GM23338 (cell line): ENCODE measurements around the gene RPS6KA3. TPM values are rescaled to one million over a fixed set of nuclear protein-coding genes. Genes with fewer than 3 reads are reported as not detected.

ENCODE experiments used
- ATAC-seq: fragments of 200-7000 bp; cut with Tn5 transposase; 3 replicates; pipeline ENCODE4 v1.9.1; 2020
- DNase-seq: peaks from one replicate; pipeline ENCODE4 v3.0.0-alpha.2; 2015; ENCODE audit warnings: low spot score
- H2AFZ ChIP-seq: fragments of 200-600 bp; sonication (generic); 2 replicates; pipeline ENCODE4 v1.8.0; 2016; ENCODE audit warnings: antibody characterized with exemption, mild to moderate bottlenecking, moderate library complexity
- H3F3A ChIP-seq: fragments of 200-600 bp; sonication (generic); replicated peaks from 2 replicates; pipeline ENCODE4 v1.8.0; 2017; ENCODE audit warnings: antibody characterized with exemption, mixed run types, low read depth
- H3K27ac ChIP-seq: fragments of 200-600 bp; sonication (generic); 2 replicates; pipeline ENCODE4 v1.6.1; 2016; ENCODE audit warnings: low read depth
- H3K27me3 ChIP-seq: fragments of 200-600 bp; sonication (generic); 2 replicates; pipeline ENCODE4 v1.8.0; 2016; ENCODE audit warnings: mild to moderate bottlenecking, mixed run types, moderate library complexity; ENCODE audit not compliant: insufficient read depth
- H3K36me3 ChIP-seq: fragments of 200-600 bp; sonication (generic); 2 replicates; pipeline ENCODE4 v1.8.0; 2016; ENCODE audit warnings: mild to moderate bottlenecking; ENCODE audit not compliant: insufficient read depth
- H3K4me1 ChIP-seq: fragments of 200-600 bp; sonication (generic); 2 replicates; pipeline ENCODE4 v1.8.0; 2016; ENCODE audit warnings: mild to moderate bottlenecking, moderate library complexity; ENCODE audit not compliant: insufficient read depth
- H3K4me2 ChIP-seq: fragments of 200-600 bp; sonication (generic); 2 replicates; pipeline ENCODE4 v1.7.1; 2017; ENCODE audit warnings: mixed run types
- H3K4me3 ChIP-seq: fragments of 200-600 bp; sonication (generic); 2 replicates; pipeline ENCODE4 v1.6.1; 2016; ENCODE audit warnings: mixed run types
- H3K79me2 ChIP-seq: fragments of 200-600 bp; sonication (generic); replicated peaks from 2 replicates; pipeline ENCODE4 v1.8.0; 2017; ENCODE audit warnings: mild to moderate bottlenecking; ENCODE audit not compliant: insufficient read depth
- H3K9me2 ChIP-seq: fragments of 200-600 bp; sonication (generic); 2 replicates; pipeline ENCODE4 v1.8.0; 2017; ENCODE audit not compliant: insufficient read depth
- H4K20me1 ChIP-seq: fragments of 200-600 bp; sonication (generic); replicated peaks from 2 replicates; pipeline ENCODE4 v1.8.0; 2017; ENCODE audit warnings: mild to moderate bottlenecking; ENCODE audit not compliant: insufficient read depth
- H3K27ac Mint-ChIP-seq: 2 replicates; pipeline ENCODE4 v1.8.0; 2020; ENCODE audit warnings: inconsistent platforms, mild to moderate bottlenecking, moderate library complexity, mixed read lengths
- H3K27me3 Mint-ChIP-seq: 3 replicates; pipeline ENCODE4 v1.8.0; 2022; ENCODE audit warnings: low read depth, mild to moderate bottlenecking, moderate library complexity, mixed read lengths, inconsistent platforms; ENCODE audit not compliant: insufficient read depth, poor library complexity
- H3K36me3 Mint-ChIP-seq: 3 replicates; pipeline ENCODE4 v1.8.0; 2021; ENCODE audit warnings: low read depth, mild to moderate bottlenecking, inconsistent platforms, moderate library complexity, mixed read lengths
- H3K4me1 Mint-ChIP-seq: 3 replicates; pipeline ENCODE4 v1.8.0; 2020; ENCODE audit warnings: mild to moderate bottlenecking, inconsistent platforms, mixed read lengths
- H3K4me3 Mint-ChIP-seq: 3 replicates; pipeline ENCODE4 v1.8.0; 2021; ENCODE audit warnings: moderate library complexity, mild to moderate bottlenecking, inconsistent platforms, mixed read lengths
- H3K9me3 Mint-ChIP-seq: 3 replicates; pipeline ENCODE4 v1.8.0; 2020; ENCODE audit warnings: moderate library complexity, mild to moderate bottlenecking, inconsistent platforms, mixed read lengths
- CREB1 ChIP-seq: fragments of 250-450 bp; sonication (Bioruptor Pico); IDR thresholded peaks from 2 replicates; pipeline ENCODE4 v1.5.0; 2020; ENCODE audit warnings: low read depth, mild to moderate bottlenecking, moderate library complexity
- CTCF ChIP-seq, 2 experiments: fragments of 200-600 bp in 1 of 2; sonication (generic) in 1 of 2; conservative IDR thresholded peaks; 2 replicates each; pipeline versions ENCODE4 v1.5.1 to v1.6.1; 2016 to 2017; ENCODE audit warnings: antibody characterized with exemption in 2 of 2, low read depth in 2 of 2, mild to moderate bottlenecking in 2 of 2, moderate library complexity in 1 of 2
- ETS1 ChIP-seq: IDR thresholded peaks from 2 replicates; pipeline ENCODE4 v1.6.1; 2016; ENCODE audit warnings: antibody characterized with exemption
- EZH2 ChIP-seq: fragments of 200-600 bp; sonication (generic); IDR thresholded peaks from one replicate; pipeline ENCODE4 v1.8.0; 2017; ENCODE audit warnings: antibody characterized with exemption, mild to moderate bottlenecking, low read depth; ENCODE audit not compliant: unreplicated experiment
- EZH2phosphoT487 ChIP-seq: fragments of 200-600 bp; sonication (generic); IDR thresholded peaks from one replicate; pipeline ENCODE4 v1.8.1; 2018; ENCODE audit warnings: antibody characterized with exemption; ENCODE audit not compliant: unreplicated experiment
- JUNB ChIP-seq: IDR thresholded peaks from one replicate; pipeline ENCODE4 v1.6.1; 2016; ENCODE audit warnings: antibody characterized with exemption; ENCODE audit not compliant: unreplicated experiment
- NANOG ChIP-seq: IDR thresholded peaks from 2 replicates; pipeline ENCODE4 v1.6.1; 2016; ENCODE audit warnings: antibody characterized with exemption, borderline replicate concordance
- POLR2AphosphoS5 ChIP-seq: IDR thresholded peaks from 2 replicates; pipeline ENCODE4 v1.6.1; 2016; ENCODE audit warnings: antibody characterized with exemption, low read depth
- REST ChIP-seq: IDR thresholded peaks from one replicate; pipeline ENCODE4 v1.6.1; 2018; ENCODE audit warnings: antibody characterized with exemption; ENCODE audit not compliant: unreplicated experiment
- STAT1 ChIP-seq: IDR thresholded peaks from one replicate; pipeline ENCODE4 v1.6.1; 2016; ENCODE audit warnings: antibody characterized with exemption; ENCODE audit not compliant: unreplicated experiment
- ZNF114 ChIP-seq: fragments of 250-450 bp; sonication (Bioruptor Pico); IDR thresholded peaks from 2 replicates; pipeline ENCODE4 v1.5.0; 2020; ENCODE audit warnings: mild to moderate bottlenecking, moderate library complexity
- ZNF331 ChIP-seq: fragments of 250-450 bp; sonication (Bioruptor Pico); IDR thresholded peaks from 2 replicates; pipeline ENCODE4 v1.5.0; 2020; ENCODE audit warnings: low read depth, mild to moderate bottlenecking, moderate library complexity
- polyA plus RNA-seq: library from polyadenylated mRNA; unstranded; fragments of >200 nt; fragmentation: Nextera tagmentation; extraction: Ambion mirVana; gene quantifications from 2 replicates; pipeline ENCODE4 v1.2.1, GENCODE V29; 2016
- total RNA-seq: library from RNA; depleted of rRNA; stranded (reverse); fragments of >200 nt; shearing (Covaris generic); gene quantifications from 2 replicates; pipeline ENCODE4 v1.2.3, GENCODE V29; 2014
- TF ChIP-seq, protein P1 (sequence below): fragments of 250-450 bp; sonication (Bioruptor Pico); IDR thresholded peaks from 2 replicates; pipeline ENCODE4 v1.5.0; 2020; ENCODE audit warnings: mild to moderate bottlenecking, moderate library complexity

Gene RPS6KA3
- total and polyA plus RNA-seq, 2 experiments from 2014 or later = 3.2 to 12.2 TPM

DNA sequence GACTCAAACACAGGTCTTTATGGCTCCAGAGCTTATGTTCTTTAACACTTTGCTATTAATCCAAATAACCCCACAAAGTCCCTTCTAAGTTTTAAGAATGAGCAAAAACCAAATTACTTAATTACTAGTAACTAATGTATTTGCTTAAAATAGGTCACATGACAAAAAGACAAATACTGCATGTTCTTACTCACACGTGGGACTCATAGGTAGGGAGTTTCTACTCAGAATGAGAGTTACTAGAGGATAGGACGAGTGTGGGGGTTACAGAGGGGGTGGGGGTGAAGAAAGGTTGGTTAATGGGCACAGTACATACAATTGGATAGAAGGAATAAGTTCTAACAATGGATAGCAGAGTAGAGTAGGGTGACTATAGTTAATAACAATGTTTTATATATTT lies 5.8 kb downstream of the RPS6KA3 start:
- Histone ChIP-seq H3F3A (no peaks in the 10 kb centered on the region), H3K27ac (no peak overlapping the region), H3K4me1 (no peaks in the 10 kb centered on the region), H3K79me2 (peaks cover 41% of the 10 kb centered on the region), H3K9me2 (no peaks in the 10 kb centered on the region), H3K27me3 (peaks cover 22% of the 10 kb centered on the region), H3K36me3 (no peaks in the 10 kb centered on the region), H3K4me2 (no peak overlapping the region), H4K20me1 (peaks cover 7% of the 10 kb centered on the region), H3K4me3 (no peak overlapping the region), H2AFZ (no peak overlapping the region)
- H3K27ac Mint-ChIP-seq = no peak overlapping the region
- H3K27me3 Mint-ChIP-seq = peaks cover 2% of the 10 kb centered on the region
- no peak for TF ChIP-seq NANOG
- TF ChIP-seq ZNF331 (CRISPR knock-in tag) = no peak
- no peak for TF ChIP-seq REST
- no peak for TF ChIP-seq CREB1 (CRISPR knock-in tag)
- TF ChIP-seq ZNF114 (CRISPR knock-in tag) = no peak
- TF ChIP-seq ETS1 = no peak
- no peak for TF ChIP-seq EZH2
- TF ChIP-seq JUNB = no peak
- TF ChIP-seq EZH2phosphoT487 = no peak
- TF ChIP-seq, protein P1, sequence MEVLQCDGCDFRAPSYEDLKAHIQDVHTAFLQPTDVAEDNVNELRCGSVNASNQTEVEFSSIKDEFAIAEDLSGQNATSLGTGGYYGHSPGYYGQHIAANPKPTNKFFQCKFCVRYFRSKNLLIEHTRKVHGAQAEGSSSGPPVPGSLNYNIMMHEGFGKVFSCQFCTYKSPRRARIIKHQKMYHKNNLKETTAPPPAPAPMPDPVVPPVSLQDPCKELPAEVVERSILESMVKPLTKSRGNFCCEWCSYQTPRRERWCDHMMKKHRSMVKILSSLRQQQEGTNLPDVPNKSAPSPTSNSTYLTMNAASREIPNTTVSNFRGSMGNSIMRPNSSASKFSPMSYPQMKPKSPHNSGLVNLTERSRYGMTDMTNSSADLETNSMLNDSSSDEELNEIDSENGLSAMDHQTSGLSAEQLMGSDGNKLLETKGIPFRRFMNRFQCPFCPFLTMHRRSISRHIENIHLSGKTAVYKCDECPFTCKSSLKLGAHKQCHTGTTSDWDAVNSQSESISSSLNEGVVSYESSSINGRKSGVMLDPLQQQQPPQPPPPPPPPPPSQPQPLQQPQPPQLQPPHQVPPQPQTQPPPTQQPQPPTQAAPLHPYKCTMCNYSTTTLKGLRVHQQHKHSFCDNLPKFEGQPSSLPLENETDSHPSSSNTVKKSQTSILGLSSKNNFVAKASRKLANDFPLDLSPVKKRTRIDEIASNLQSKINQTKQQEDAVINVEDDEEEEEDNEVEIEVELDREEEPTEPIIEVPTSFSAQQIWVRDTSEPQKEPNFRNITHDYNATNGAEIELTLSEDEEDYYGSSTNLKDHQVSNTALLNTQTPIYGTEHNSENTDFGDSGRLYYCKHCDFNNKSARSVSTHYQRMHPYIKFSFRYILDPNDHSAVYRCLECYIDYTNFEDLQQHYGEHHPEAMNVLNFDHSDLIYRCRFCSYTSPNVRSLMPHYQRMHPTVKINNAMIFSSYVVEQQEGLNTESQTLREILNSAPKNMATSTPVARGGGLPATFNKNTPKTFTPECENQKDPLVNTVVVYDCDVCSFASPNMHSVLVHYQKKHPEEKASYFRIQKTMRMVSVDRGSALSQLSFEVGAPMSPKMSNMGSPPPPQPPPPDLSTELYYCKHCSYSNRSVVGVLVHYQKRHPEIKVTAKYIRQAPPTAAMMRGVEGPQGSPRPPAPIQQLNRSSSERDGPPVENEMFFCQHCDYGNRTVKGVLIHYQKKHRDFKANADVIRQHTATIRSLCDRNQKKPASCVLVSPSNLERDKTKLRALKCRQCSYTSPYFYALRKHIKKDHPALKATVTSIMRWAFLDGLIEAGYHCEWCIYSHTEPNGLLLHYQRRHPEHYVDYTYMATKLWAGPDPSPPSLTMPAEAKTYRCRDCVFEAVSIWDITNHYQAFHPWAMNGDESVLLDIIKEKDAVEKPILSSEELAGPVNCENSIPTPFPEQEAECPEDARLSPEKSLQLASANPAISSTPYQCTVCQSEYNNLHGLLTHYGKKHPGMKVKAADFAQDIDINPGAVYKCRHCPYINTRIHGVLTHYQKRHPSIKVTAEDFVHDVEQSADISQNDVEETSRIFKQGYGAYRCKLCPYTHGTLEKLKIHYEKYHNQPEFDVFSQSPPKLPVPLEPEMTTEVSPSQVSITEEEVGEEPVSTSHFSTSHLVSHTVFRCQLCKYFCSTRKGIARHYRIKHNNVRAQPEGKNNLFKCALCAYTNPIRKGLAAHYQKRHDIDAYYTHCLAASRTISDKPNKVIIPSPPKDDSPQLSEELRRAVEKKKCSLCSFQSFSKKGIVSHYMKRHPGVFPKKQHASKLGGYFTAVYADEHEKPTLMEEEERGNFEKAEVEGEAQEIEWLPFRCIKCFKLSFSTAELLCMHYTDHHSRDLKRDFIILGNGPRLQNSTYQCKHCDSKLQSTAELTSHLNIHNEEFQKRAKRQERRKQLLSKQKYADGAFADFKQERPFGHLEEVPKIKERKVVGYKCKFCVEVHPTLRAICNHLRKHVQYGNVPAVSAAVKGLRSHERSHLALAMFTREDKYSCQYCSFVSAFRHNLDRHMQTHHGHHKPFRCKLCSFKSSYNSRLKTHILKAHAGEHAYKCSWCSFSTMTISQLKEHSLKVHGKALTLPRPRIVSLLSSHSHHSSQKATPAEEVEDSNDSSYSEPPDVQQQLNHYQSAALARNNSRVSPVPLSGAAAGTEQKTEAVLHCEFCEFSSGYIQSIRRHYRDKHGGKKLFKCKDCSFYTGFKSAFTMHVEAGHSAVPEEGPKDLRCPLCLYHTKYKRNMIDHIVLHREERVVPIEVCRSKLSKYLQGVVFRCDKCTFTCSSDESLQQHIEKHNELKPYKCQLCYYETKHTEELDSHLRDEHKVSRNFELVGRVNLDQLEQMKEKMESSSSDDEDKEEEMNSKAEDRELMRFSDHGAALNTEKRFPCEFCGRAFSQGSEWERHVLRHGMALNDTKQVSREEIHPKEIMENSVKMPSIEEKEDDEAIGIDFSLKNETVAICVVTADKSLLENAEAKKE (CRISPR knock-in tag) = no peak
- no peak for TF ChIP-seq CTCF (conservative IDR thresholded peaks at IDR 0.05; ENCODE audit: low read depth in 2 of 2)
- TF ChIP-seq STAT1 = no peak
- no peak for TF ChIP-seq POLR2AphosphoS5
- ATAC-seq (no peak), DNase-seq (no peak)
- H3K36me3 Mint-ChIP-seq = no peaks in the 10 kb centered on the region
- H3K4me3 Mint-ChIP-seq = no peak overlapping the region
- H3K9me3 Mint-ChIP-seq = no peaks in the 10 kb centered on the region
- peaks cover 8% of the 10 kb centered on the region for H3K4me1 Mint-ChIP-seq
